Measurements from ENCODE around the gene CDKN1C. TPM values are rescaled to one million over a fixed set of nuclear protein-coding genes. Genes with fewer than 3 reads are reported as not detected.

The CDKN1C gene
- total RNA-seq, 1 donor from 2014 or later = 140 TPM

GRCh38 chr11:2843551-2843950 lies 42.0 kb downstream of the CDKN1C start:
- no peaks in the 10 kb centered on the region for H3K36me3 Mint-ChIP-seq
- no peak for DNase-seq (ENCODE audit: extremely low spot score, unreplicated experiment)
- H3K27me3 Mint-ChIP-seq = peaks cover 4% of the 10 kb centered on the region
- H3K4me1 Mint-ChIP-seq (ENCODE audit: unreplicated experiment) = peaks cover 17% of the 10 kb centered on the region
- H3K27ac Mint-ChIP-seq = no peak overlapping the region
- H3K9me3 Mint-ChIP-seq = no peaks in the 10 kb centered on the region
- no peak overlapping the region for H3K4me3 Mint-ChIP-seq
- TF ChIP-seq CTCF (conservative IDR thresholded peaks at IDR 0.05) = no peak

GRCh38 chr11:2842876-2843275 lies 42.7 kb downstream of the CDKN1C start:
- DNase-seq (ENCODE audit: extremely low spot score, unreplicated experiment) = no peak
- H3K36me3 Mint-ChIP-seq = no peaks in the 10 kb centered on the region
- TF ChIP-seq CTCF (conservative IDR thresholded peaks at IDR 0.05) = no peak
- no peaks in the 10 kb centered on the region for H3K9me3 Mint-ChIP-seq
- H3K4me1 Mint-ChIP-seq (ENCODE audit: unreplicated experiment) = peaks cover 21% of the 10 kb centered on the region
- H3K27me3 Mint-ChIP-seq = peaks cover 4% of the 10 kb centered on the region
- H3K4me3 Mint-ChIP-seq = no peak overlapping the region
- no peak overlapping the region for H3K27ac Mint-ChIP-seq

- H3K27ac Mint-ChIP-seq = no peak overlapping the region
- no peak overlapping the region for H3K4me3 Mint-ChIP-seq
- no peak for TF ChIP-seq CTCF (conservative IDR thresholded peaks at IDR 0.05)
- H3K36me3 Mint-ChIP-seq = no peaks in the 10 kb centered on the region
- peaks cover 26% of the 10 kb centered on the region for H3K4me1 Mint-ChIP-seq (ENCODE audit: unreplicated experiment)
- peaks cover 4% of the 10 kb centered on the region for H3K27me3 Mint-ChIP-seq
- no peak for DNase-seq (ENCODE audit: extremely low spot score, unreplicated experiment)
- H3K9me3 Mint-ChIP-seq = no peaks in the 10 kb centered on the region
Observed at GRCh38 chr11:2841411-2842190, 44.0 kb downstream of the CDKN1C start.

- no peak for TF ChIP-seq CTCF (conservative IDR thresholded peaks at IDR 0.05)
- Mint-ChIP-seq H3K4me1 (ENCODE audit: unreplicated experiment) (peaks cover 41% of the 10 kb centered on the region), H3K27ac (no peak overlapping the region)
Observed at GRCh38 chr11:2839395-2839943, 46.1 kb downstream of the CDKN1C start.

GRCh38 chr11:2838676-2839294 lies 46.8 kb downstream of the CDKN1C start:
- Mint-ChIP-seq H3K36me3 (no peaks in the 10 kb centered on the region), H3K27me3 (peaks cover 7% of the 10 kb centered on the region), H3K4me3 (no peak overlapping the region), H3K27ac (no peak overlapping the region), H3K4me1 (ENCODE audit: unreplicated experiment) (peaks cover 39% of the 10 kb centered on the region), H3K9me3 (no peaks in the 10 kb centered on the region)
- TF ChIP-seq CTCF (conservative IDR thresholded peaks at IDR 0.05) = no peak
- no peak for DNase-seq (ENCODE audit: extremely low spot score, unreplicated experiment)

More at GRCh38 chr11:2839395-2839943, 46.1 kb downstream of the CDKN1C start:
- DNase-seq (ENCODE audit: extremely low spot score, unreplicated experiment) = no peak
- H3K27me3 Mint-ChIP-seq = peaks cover 7% of the 10 kb centered on the region
- no peak overlapping the region for H3K4me3 Mint-ChIP-seq
- no peaks in the 10 kb centered on the region for H3K36me3 Mint-ChIP-seq
- no peaks in the 10 kb centered on the region for H3K9me3 Mint-ChIP-seq

Data from type B pancreatic cell (in vitro differentiated cells).